GM04504 (cell line): ENCODE data around the gene MYL4.

Experiments
- DNase-seq: peaks from one replicate; pipeline ENCODE4 v3.0.0-alpha.2; 2012; ENCODE audit warnings: low read depth

MYL4 gene

GRCh38 chr17:47273245-47273644 lies 64.1 kb downstream of the MYL4 start:
- no peak for DNase-seq
